SIG-M5 treated with dmso at 0.1 percent for 504 hours (cell line): ENCODE results near the gene WDR37.

Source experiments
- DNase-seq: peaks from one replicate; lab custom pipeline; 2025; ENCODE audit not compliant: unreplicated experiment; lab: John Stamatoyannopoulos, UW

WDR37 gene

DNA sequence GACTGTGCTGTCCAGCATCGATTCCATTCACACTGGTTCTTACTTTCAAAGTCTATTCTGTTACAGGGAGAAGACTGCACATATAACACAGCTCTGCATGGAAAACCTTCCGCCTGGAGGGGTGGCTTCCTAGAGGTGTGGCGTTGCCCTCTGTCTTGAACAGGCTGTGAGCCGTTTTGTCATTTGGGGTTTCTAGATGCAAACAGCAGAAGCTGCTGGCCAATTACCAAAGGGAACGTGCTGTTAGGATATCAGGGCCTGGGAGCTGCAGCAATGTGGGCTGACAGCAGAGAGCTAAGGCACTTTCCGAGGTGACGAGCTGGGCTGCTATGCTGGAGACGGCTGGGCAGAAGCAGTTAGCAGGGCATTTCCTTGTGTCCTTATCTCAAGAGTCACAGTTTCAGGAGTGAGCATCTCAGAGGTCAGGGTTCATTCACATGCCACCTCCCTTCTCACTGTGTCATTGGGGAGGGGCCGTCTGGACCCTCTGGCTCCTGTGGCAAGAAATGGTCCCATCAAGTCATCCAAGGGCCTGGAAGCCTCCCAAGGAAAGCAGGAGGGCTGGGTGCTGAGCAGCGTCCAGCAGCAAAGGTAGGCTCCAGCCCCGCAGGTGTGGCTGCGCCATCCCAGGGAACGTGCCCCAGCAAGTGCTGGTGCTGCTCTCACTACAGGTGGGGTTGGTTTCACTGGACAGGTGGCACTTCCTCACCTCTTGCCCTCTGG is 106.5 kb downstream of the WDR37 start:
- no peak for DNase-seq

DNA sequence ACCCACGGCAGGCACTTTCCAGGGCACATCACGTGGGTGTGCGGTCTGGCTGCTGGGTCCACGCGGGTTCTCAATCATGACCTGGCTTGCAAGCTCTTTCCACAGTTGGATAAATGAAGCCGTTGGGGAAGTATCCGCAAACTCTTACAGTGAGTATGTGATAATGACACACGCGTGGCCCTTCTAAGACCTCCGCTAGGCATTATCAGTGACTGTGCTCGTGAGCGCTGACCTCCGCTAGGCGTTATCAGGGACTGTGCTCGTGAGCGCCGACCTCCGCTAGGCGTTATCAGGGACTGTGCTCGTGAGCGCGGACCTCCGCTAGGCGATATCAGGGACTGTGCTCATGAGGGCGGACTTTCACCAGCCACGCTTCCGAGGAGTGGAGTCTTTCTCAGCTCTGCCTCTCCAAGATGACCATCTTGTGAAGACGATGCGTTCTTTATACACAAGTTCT is 107.0 kb downstream of the WDR37 start:
- DNase-seq = no peak

DNA sequence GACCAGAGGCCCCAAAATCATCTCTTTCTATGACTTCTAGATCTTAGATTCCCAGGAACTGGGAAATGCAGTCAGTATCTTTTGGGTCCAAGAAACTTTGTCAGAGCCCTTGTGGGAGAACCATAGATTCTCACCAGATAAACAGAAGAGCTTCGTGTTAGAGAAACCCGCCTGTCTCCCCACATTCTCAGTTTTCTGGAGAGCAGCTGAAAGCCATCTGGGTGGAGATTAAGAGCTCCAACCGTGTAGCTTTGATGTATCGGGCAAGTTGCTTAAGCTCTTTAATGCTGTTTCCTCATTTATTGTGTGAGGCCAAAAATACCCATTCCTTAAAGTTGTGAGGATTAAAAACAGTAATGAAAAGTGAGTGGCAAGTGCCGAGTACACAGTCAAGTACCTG is 107.6 kb downstream of the WDR37 start:
- DNase-seq = no peak

GRCh38 chr10:1166101-1166827 is 110.1 kb downstream of the WDR37 start:
- no peak for DNase-seq

GRCh38 chr10:1166828-1167275 is 110.7 kb downstream of the WDR37 start:
- DNase-seq = no peak

DNA sequence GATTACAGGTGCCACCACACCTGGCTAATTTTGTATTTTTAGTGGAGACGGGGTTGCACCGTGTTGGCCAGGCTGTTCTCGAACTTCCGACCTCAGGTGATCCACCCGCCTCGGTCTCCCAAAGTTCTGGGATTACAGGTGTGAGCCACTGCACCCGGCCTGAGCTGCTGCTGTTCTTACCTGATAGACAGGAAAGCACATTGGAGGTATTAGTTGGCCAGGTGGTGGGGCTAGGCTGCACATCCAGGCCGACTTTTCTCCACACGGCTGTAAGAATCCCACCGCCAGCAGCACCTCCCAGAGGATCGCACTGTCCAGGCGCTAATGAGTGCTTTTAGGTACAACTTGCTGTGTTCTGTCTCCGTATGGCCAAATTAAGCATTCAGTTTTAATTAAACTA is 112.6 kb downstream of the WDR37 start:
- no peak for DNase-seq

GRCh38 chr10:1169186-1169885 is 113.2 kb downstream of the WDR37 start:
- DNase-seq = no peak

DNA sequence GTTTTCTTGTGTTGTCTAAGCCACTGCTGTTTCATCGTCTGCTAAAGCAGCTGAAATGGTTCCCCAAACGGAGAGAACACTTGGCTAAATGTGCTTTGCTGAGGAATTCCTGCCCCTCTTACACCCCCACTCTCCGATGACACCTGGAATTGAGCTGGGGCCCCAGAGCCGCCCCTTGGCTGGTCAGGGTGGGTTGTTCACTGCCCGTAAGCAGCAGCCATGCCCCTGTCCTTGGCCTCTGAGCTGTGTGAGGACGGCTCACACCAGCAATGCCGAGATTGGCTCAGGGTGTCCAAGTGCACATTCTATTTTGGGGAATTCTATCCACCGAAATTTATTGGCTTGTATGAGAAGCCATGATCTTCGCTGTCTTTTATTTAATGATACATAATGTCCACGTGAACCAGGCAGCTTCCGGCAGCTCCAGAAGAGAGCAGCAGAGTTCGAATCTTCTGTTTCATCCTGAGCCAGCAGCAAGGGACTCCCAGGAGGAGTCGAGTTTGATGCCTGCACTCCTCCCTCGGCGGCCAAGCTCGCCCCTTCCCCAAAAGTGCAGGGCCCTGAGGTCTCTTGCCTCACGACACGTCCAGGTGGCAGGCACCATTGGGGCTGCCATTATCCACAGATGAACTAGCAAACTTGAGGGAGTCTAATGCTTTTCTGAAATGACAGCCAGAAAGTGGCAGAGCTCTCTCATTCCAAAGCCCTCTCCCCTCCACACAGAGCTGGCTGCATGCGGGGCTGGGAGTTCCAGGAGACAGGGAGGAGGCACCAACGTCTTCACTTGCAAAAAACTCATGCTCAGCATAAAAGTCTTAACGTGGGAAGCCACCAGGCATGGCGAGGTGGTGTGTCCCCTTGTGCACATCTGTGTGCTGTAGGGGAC is 114.0 kb downstream of the WDR37 start:
- DNase-seq = no peak

DNA sequence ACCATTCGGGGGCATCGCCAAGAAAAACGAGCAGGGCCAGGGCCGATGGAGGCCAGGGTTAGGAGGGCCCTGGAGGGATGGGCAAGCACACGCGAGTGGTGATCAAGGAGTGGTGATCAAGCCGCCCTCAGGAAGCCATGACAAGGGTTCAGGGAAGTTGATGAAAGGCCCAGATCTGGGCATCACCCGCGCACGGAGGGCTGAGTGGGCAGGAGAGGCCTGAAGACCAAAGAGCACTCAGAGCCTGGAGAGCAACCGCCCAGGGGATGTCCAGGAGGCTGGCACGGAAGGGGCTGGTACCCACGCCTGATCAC is 114.6 kb downstream of the WDR37 start:
- no peak for DNase-seq

- DNase-seq = no peak
These were observed 115.0 kb downstream of the WDR37 start for GRCh38 chr10:1171182-1171581.

- no peak for DNase-seq
These were observed 115.4 kb downstream of the WDR37 start for GRCh38 chr10:1171586-1171985.

DNA sequence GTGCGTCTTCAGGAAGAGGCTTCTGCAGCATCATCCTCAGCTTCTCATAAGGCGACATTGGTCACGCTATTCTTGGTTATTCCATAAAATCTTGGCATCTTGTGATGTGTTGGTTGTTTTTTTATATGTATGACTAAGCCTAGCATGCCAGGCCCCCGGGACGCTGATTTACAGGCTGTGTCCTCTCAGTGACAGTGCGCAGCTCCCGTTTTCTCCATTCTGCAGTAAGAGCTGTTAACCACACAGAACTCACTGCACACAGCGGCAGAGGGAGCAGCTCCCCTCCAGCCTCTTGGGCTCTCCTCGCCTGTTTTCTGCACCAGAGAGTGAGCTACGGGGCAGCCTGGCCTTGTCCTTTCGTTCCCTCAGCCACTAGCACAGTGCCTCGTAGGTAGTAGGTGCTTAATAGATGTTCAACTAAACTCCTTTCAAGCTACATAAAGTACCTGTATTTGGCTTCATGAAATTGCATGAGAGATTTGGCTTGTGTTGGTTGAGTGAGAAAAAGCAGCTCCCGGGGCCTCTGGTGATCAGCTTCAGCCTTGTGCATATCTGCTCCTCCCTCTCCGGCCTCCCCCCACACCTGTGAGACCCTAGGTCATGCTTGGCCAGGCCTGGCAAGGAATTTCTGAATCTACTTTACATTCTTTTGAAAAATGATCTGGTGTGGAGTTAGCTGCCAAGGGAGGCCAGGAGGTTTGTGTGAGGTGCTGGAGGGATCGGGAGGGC is 116.2 kb downstream of the WDR37 start:
- no peak for DNase-seq

- no peak for DNase-seq
These were observed 116.9 kb downstream of the WDR37 start for GRCh38 chr10:1173091-1173490.

GRCh38 chr10:1174022-1174421 is 117.8 kb downstream of the WDR37 start:
- no peak for DNase-seq

DNA sequence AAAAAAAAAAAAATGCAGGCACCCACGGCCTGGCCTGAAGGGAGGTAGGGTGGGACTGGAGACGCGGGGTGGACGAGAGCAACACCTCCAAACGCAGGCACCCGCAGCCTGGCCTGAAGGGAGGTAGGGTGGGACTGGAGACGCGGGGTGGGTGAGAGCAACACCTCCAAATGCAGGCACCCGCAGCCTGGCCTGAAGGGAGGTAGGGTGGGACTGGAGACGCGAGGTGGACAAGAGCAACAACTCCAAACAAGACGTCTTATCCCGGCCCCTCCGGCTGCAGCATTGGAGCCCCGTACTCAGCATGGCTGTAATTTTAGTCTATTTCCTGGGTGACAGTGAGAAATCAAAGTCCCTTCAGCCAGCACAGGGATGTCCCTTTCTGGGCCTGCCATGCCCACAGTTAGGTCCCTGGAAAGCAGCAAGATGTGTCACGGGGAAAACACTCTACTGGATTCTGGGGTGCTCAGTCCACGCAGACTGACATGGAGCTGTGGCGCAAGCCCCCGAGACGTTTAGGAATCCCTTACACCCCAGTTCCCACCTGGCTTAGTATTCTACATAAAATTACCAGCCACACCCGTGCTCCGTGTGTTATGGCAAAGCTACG is 119.9 kb downstream of the WDR37 start:
- DNase-seq = no peak

GRCh38 chr10:1177936-1178335 is 121.8 kb downstream of the WDR37 start:
- DNase-seq = no peak

DNA sequence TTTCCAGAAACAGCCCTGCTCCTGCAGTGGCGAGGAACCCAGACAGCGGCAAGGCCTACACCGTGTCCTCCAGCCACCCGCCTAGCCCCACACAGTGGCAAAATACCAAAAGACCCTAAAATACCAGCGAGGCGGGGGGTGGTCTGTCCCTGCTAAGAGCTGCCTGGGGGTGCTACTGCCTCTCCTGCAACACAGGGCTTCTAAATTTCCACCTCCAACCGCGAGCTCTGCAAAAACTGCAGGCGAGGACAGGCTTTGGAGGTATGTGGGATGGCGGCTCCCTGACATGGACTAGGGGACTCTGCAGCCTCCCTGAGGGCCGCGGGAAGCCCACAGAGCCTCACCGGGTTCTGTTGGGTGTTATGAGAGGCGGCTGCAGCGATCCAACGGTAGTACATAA is 122.3 kb downstream of the WDR37 start:
- DNase-seq = no peak

DNA sequence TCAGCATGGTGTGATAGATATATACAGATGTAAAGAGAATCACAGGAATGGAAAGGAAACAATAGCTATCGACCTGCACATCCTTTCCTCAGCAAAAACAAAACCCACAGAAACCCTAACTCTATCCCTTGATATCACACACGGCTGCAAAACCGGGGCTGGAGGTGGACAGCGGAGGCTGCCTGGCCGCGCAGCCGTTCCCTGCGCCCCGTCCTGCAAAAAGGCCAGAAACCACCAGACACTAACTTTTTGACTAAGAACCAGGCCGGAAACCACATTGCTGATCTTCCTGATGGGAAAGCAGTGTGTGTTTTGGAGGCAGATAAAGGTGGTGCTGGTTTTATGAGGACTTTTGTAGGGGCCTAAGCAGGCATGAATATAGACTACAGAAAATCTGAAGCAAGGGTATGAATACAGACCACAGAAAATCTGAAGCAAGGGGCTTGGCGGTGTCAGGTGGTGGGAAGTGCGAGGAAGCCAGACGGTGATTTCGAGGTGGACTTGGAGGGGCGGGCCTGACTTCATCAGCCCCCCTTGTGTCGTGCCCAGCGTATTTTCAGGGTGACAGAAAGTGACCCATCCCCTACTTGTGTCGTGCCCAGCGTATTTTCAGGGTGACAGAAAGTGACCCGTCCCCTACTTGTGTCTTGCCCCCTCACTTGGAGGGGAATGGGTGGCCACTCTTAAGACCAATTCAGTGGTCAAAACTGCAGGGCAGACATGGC is 123.3 kb downstream of the WDR37 start:
- no peak for DNase-seq

GRCh38 chr10:1180071-1180730 is 124.0 kb downstream of the WDR37 start:
- DNase-seq = no peak
